H1 (cell line): ENCODE measurements around the gene RFFL. TPM values are rescaled to one million over a fixed set of nuclear protein-coding genes. Genes with fewer than 3 reads are reported as not detected.

Experiments used
- CTCF ChIA-PET: fragments of 300-600 bp; sonication (Branson Sonifier 250); formaldehyde crosslinking; loops from one replicate; lab custom pipeline; 2021; ENCODE audit not compliant: partially characterized antibody; lab: Charles Lee
- POLR2A ChIA-PET: fragments of 300-600 bp; sonication (Branson Sonifier 250); formaldehyde crosslinking; loops from one replicate; lab custom pipeline; 2021; ENCODE audit warnings: inconsistent platforms; ENCODE audit not compliant: partially characterized antibody; lab: Charles Lee
- DNase-seq, 2 experiments: peaks; one replicate each; pipeline versions ENCODE4 v3.0.0 to v3.0.0-alpha.2; 2010 to 2022; ENCODE audit warnings: low spot score in 2 of 2, low read depth in 1 of 2, mixed read lengths in 1 of 2
- FAIRE-seq: peaks from 2 replicates; lab custom pipeline; 2011; peaks lifted over from hg19 to GRCh38; lab: Jason Lieb, UNC
- H2AFZ ChIP-seq: 2 replicates; pipeline ENCODE4 v1.8.1; 2012; ENCODE audit warnings: low read length, inconsistent platforms
- H2AK5ac ChIP-seq: 2 replicates; pipeline ENCODE4 v1.6.1; 2013; ENCODE audit warnings: low read depth, low read length
- H2BK120ac ChIP-seq: replicated peaks from 2 replicates; pipeline ENCODE3; 2013; ENCODE audit warnings: low read depth, low read length, inconsistent platforms
- H2BK12ac ChIP-seq: 2 replicates; pipeline ENCODE4 v1.6.1; 2013; ENCODE audit warnings: low read depth, low read length
- H2BK15ac ChIP-seq: 2 replicates; pipeline ENCODE4 v1.6.1; 2013; ENCODE audit warnings: low read length
- H2BK20ac ChIP-seq: 2 replicates; pipeline ENCODE4 v1.6.1; 2013; ENCODE audit warnings: low read length
- H2BK5ac ChIP-seq: 2 replicates; pipeline ENCODE4 v1.6.1; 2013; ENCODE audit warnings: low read depth, low read length
- H3K14ac ChIP-seq: 2 replicates; pipeline ENCODE4 v1.6.1; 2013; ENCODE audit warnings: inconsistent platforms; ENCODE audit not compliant: insufficient read length
- H3K18ac ChIP-seq: 2 replicates; pipeline ENCODE4 v1.6.1; 2013; ENCODE audit warnings: low read length; ENCODE audit errors: extremely low read depth
- H3K23ac ChIP-seq: 2 replicates; pipeline ENCODE4 v1.6.1; 2013; ENCODE audit warnings: inconsistent platforms; ENCODE audit not compliant: insufficient read length
- H3K23me2 ChIP-seq: 2 replicates; pipeline ENCODE4 v1.6.1; 2013; ENCODE audit warnings: low read depth, low read length
- H3K27ac ChIP-seq: 2 replicates; pipeline ENCODE4 v1.6.1; 2011; ENCODE audit warnings: low read depth, low read length, inconsistent platforms
- H3K27me3 ChIP-seq, 4 experiments: replicated peaks in 1 of 4; 1 replicate in 1 of 4; 2 replicates in 3 of 4; pipeline versions ENCODE4 v1.6.1 to v1.8.1; 2011 to 2013; ENCODE audit warnings: low read length in 3 of 4, mild to moderate bottlenecking in 3 of 4, inconsistent platforms in 2 of 4, mixed read lengths in 2 of 4, moderate library complexity in 1 of 4; ENCODE audit not compliant: control insufficient read depth in 3 of 4, insufficient read depth in 3 of 4; ENCODE audit errors: extremely low read depth in 1 of 4
- H3K36me3 ChIP-seq, 4 experiments: 2 replicates each; pipeline versions ENCODE4 v1.6.1 to v1.8.1; 2011 to 2013; ENCODE audit warnings: mild to moderate bottlenecking in 4 of 4, low read length in 3 of 4, moderate library complexity in 2 of 4, control low read depth in 1 of 4, inconsistent platforms in 1 of 4; ENCODE audit not compliant: insufficient read depth in 4 of 4, control insufficient read depth in 2 of 4
- H3K4ac ChIP-seq: replicated peaks from 2 replicates; pipeline ENCODE3; 2013; ENCODE audit warnings: low read length, low read depth, mixed read lengths, inconsistent platforms; ENCODE audit not compliant: insufficient read length
- H3K4me1 ChIP-seq, 4 experiments: replicated peaks in 1 of 4; 1 replicate in 1 of 4; 2 replicates in 3 of 4; pipeline versions ENCODE4 v1.6.1 to v1.8.1; 2011 to 2013; ENCODE audit warnings: low read length in 3 of 4, inconsistent platforms in 2 of 4, mixed read lengths in 1 of 4; ENCODE audit not compliant: insufficient read depth in 4 of 4, control insufficient read depth in 3 of 4
- H3K4me2 ChIP-seq, 2 experiments: 2 replicates each; pipeline versions ENCODE4 v1.6.1 to v1.8.1; 2011 to 2013; ENCODE audit warnings: low read depth in 2 of 2, low read length in 2 of 2, control low read depth in 1 of 2, inconsistent platforms in 1 of 2, mild to moderate bottlenecking in 1 of 2; ENCODE audit not compliant: insufficient read depth in 1 of 2
- H3K4me3 ChIP-seq, 4 experiments: fragments of 200-600, 300-600 bp in 1 of 4; sonication (generic), shearing (Covaris generic), sonication (Bioruptor Twin) in 1 of 4; 2 replicates each; pipeline versions ENCODE4 v1.5.1 to v1.8.1; 2011 to 2016; ENCODE audit warnings: low read length in 4 of 4, low read depth in 3 of 4, control low read depth in 2 of 4, inconsistent platforms in 2 of 4, mild to moderate bottlenecking in 2 of 4, mixed read lengths in 1 of 4, moderate library complexity in 1 of 4; ENCODE audit not compliant: insufficient read depth in 2 of 4; ENCODE audit errors: extremely low read depth in 1 of 4
- H3K56ac ChIP-seq: replicated peaks from 2 replicates; pipeline ENCODE3; 2013; ENCODE audit warnings: low read depth, mild to moderate bottlenecking, mixed read lengths, low read length, inconsistent platforms; ENCODE audit not compliant: insufficient read length
- H3K79me1 ChIP-seq: 2 replicates; pipeline ENCODE4 v1.6.1; 2013; ENCODE audit warnings: low read depth, low read length, control low read depth
- H3K79me2 ChIP-seq, 2 experiments: 2 replicates each; pipeline versions ENCODE4 v1.6.1 to v1.8.1; 2012 to 2013; ENCODE audit warnings: low read length in 2 of 2, mild to moderate bottlenecking in 2 of 2, inconsistent platforms in 1 of 2; ENCODE audit not compliant: insufficient read depth in 2 of 2, control insufficient read depth in 1 of 2
- H3K9ac ChIP-seq, 4 experiments: replicated peaks in 1 of 4; 1 replicate in 1 of 4; 2 replicates in 3 of 4; pipeline versions ENCODE4 v1.6.1 to v1.8.1; 2011 to 2013; ENCODE audit warnings: low read depth in 3 of 4, low read length in 3 of 4, control low read depth in 2 of 4, mild to moderate bottlenecking in 2 of 4, moderate library complexity in 2 of 4, inconsistent platforms in 1 of 4; ENCODE audit errors: extremely low read depth in 1 of 4
- H3K9me3 ChIP-seq, 2 experiments: 2 replicates each; pipeline versions ENCODE4 v1.6.1 to v1.8.1; 2012 to 2013; ENCODE audit warnings: mild to moderate bottlenecking in 2 of 2, moderate library complexity in 2 of 2, control low read depth in 1 of 2, inconsistent platforms in 1 of 2, low read depth in 1 of 2, low read length in 1 of 2, mixed read lengths in 1 of 2; ENCODE audit not compliant: insufficient read depth in 2 of 2
- H4K20me1 ChIP-seq, 2 experiments: replicated peaks in 1 of 2; 2 replicates each; pipeline versions ENCODE3 to v1.8.1; 2011 to 2013; ENCODE audit warnings: inconsistent platforms in 2 of 2, low read length in 2 of 2, mild to moderate bottlenecking in 1 of 2; ENCODE audit not compliant: insufficient read depth in 2 of 2, control insufficient read depth in 1 of 2
- H4K5ac ChIP-seq: 2 replicates; pipeline ENCODE4 v1.6.1; 2013; ENCODE audit warnings: low read length, low read depth, mixed read lengths, inconsistent platforms; ENCODE audit not compliant: insufficient read length
- H4K8ac ChIP-seq: 2 replicates; pipeline ENCODE4 v1.8.0; 2013; ENCODE audit warnings: mild to moderate bottlenecking, moderate library complexity, low read length, inconsistent platforms; ENCODE audit not compliant: insufficient read depth; ENCODE audit errors: extremely low read depth
- H4K91ac ChIP-seq: replicated peaks from 2 replicates; pipeline ENCODE3; 2013; ENCODE audit warnings: low read length, mixed read lengths, inconsistent platforms; ENCODE audit not compliant: insufficient read length
- JUND ChIP-seq: IDR thresholded peaks from 2 replicates; pipeline ENCODE4 v1.6.1; 2011; ENCODE audit warnings: mild to moderate bottlenecking, improper control_type of control experiment, low read length
- POLR2AphosphoS5 ChIP-seq: IDR thresholded peaks from 2 replicates; pipeline ENCODE4 v1.6.1; 2011; ENCODE audit warnings: low read depth, low read length
- SIRT6 ChIP-seq: IDR thresholded peaks from one replicate; pipeline ENCODE4 v1.7.1; 2012; ENCODE audit warnings: low read length, inconsistent platforms
- WGBS, 2 experiments: shearing (Covaris generic) in 1 of 2; methylation state at CpG; one replicate each; pipeline versions ENCODE4 v1.1.6 to v1.1.7; 2013 to 2015; ENCODE audit warnings: low lambda C conversion rate in 2 of 2, mixed read lengths in 2 of 2, inconsistent platforms in 1 of 2, low coverage in 1 of 2, missing lambda C conversion rate in 1 of 2; ENCODE audit not compliant: insufficient replicate concordance in 2 of 2, insufficient coverage in 1 of 2, insufficient read length in 1 of 2; ENCODE audit errors: extremely low coverage in 1 of 2, missing lambda C conversion rate in 1 of 2; 5-methylcytosine and 5-hydroxymethylcytosine counted together
- polyA plus RNA-seq, 7 experiments: library from polyadenylated mRNA; depleted of rRNA in 3 of 7; stranded (reverse) in 5 of 7; unstranded in 2 of 7; fragments of >200 nt in 5 of 7; fragments of 200-250 nt in 2 of 7; gene quantifications; 1 replicate in 5 of 7; 2 replicates in 1 of 7; 4 replicates in 1 of 7; pipeline versions ENCODE4 v1.2.1 to v1.2.3, GENCODE V29; 2011 to 2013; ENCODE audit warnings: missing spikeins in 2 of 7, mixed read lengths in 2 of 7
- total RNA-seq: library from RNA; stranded (reverse); fragmentation: NEBNext Ultra II Directional; extraction: Animal tissue kit (Norgen Biotek cat#: 25700); gene quantifications from 2 replicates; pipeline ENCODE4 v1.2.1, GENCODE V29; 2021

Gene RFFL
- total and polyA plus RNA-seq, 2 of the 8 experiments (the other 6 are each of a cell fraction or from before 2014, with no cell fraction given) = 14.0 to 24.5 TPM

GRCh38 chr17:35062308-35062707 is 1.2 kb downstream of the RFFL start:
- H3K27me3 ChIP-seq = no peaks in the 10 kb centered on the region
- no peaks in the 10 kb centered on the region for H4K20me1 ChIP-seq
- H3K23ac ChIP-seq = no peak overlapping the region
- H3K36me3 ChIP-seq = no peaks in the 10 kb centered on the region
- no peak overlapping the region for H3K14ac ChIP-seq
- H3K23me2 ChIP-seq = no peaks in the 10 kb centered on the region
- POLR2A ChIA-PET = interaction anchor here (0.7 to 1.9 kb wide), 4 partner anchors 27 to 785 kb away, joined by 4 to 8 read pairs (median 5); no protein-coding TSS in a partner anchor
- H4K91ac ChIP-seq = no peak overlapping the region
- no peak overlapping the region for H3K56ac ChIP-seq
- no peak for DNase-seq
- H4K5ac ChIP-seq = no peak overlapping the region
- no peak overlapping the region for H3K18ac ChIP-seq
- no peak for FAIRE-seq
- H2BK5ac ChIP-seq = no peak overlapping the region
- no peaks in the 10 kb centered on the region for H3K79me2 ChIP-seq
- H2BK15ac ChIP-seq = 0 out of 2 replicates have a peak overlapping the region, but pooled peaks have one; percentile 54
- no peak for TF ChIP-seq SIRT6
- TF ChIP-seq JUND = no peak
- no peak for TF ChIP-seq POLR2AphosphoS5
- TF ChIP-seq, all 59 proteins: peak for 0
- Histone ChIP-seq H2BK120ac (no peak overlapping the region), H3K4me1 (peaks cover 0 to 11% (median 5%) of the 10 kb centered on the region in 4 experiments; a peak in 5 of 7 replicates), H3K79me1 (no peaks in the 10 kb centered on the region; the same call in 1 of the 2 replicates), H2BK12ac (no peak overlapping the region), H2BK20ac (no peak overlapping the region), H2AFZ (no peak overlapping the region), H3K9me3 (no peaks in the 10 kb centered on the region), H2AK5ac (no peak overlapping the region), H3K27ac (no peak overlapping the region), H3K4me2 (no peak overlapping the region), H3K4me3 (no peak overlapping the region), H3K9ac (no peak overlapping the region), H3K4ac (no peak overlapping the region), H4K8ac (no peak overlapping the region)
- CTCF ChIA-PET = interaction anchor here (1.7 to 4.5 kb wide), 2 partner anchors 27 to 29 kb away, joined by 3 to 17 read pairs; no protein-coding TSS in a partner anchor
- 90% methylated on average over 3 of the region's 3 CpGs; no CpG with 5 or more reads in 1 of the 2 experiments for WGBS, 2 experiments
